Cardiac fibroblast (primary cell): ENCODE measurements around the gene ZIC2.

Experiments
- DNase-seq, 2 donors: peaks; one replicate each; pipeline versions ENCODE4 v3.0.0 to v3.0.0-alpha.2; 2010; ENCODE audit warnings: low read depth in 2 of 2
- H3K4me3 ChIP-seq, 2 donors: replicated peaks in 1 of 2; 1 replicate in 1 of 2; 2 replicates in 1 of 2; pipeline ENCODE4 v1.5.1; 2011; ENCODE audit warnings: low read depth in 2 of 2, low read length in 2 of 2, mild to moderate bottlenecking in 2 of 2, moderate library complexity in 1 of 2
- TF ChIP-seq, protein P1 (sequence below): IDR thresholded peaks from one replicate; pipeline ENCODE4 v1.5.1; 2011; ENCODE audit warnings: low read depth, mild to moderate bottlenecking, low read length, inconsistent platforms

Gene ZIC2

DNA sequence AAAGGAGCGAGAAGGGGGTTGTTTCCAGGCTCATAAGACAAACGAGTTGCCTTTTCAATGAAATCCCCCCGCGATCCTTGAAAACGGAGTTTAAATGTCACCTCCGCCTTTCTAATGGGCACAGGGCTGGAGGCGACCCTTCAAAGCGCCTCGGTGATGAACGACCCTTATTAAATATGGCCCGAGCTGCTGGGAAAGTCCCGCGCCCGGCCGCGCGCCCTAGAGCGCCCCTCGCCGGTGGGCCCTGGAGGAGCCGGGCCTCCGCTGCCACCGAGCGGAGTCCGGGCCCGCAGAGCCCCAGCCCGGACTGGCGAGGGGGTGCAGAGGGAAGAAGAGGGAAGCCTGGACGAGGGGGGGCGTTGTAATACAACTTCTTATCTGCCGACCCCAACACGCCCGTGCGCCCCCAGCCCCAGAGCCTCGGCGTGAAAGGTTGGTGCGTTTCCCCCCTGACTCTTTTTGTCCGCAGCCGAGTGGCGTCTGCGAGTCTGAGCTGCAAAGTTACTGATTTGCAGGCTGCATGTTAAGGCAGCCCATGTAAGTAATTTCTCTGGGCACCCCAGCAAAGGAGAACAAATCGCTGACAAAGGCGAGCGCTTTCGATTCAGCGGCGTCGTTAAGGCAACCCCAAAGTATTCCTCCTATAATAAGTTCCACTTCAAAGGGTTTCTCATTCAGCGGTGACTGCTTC, 21.9 kb upstream of the ZIC2 start:
- peak in 1 of 2 donors; percentile 5 for DNase-seq
- TF ChIP-seq, protein P1, sequence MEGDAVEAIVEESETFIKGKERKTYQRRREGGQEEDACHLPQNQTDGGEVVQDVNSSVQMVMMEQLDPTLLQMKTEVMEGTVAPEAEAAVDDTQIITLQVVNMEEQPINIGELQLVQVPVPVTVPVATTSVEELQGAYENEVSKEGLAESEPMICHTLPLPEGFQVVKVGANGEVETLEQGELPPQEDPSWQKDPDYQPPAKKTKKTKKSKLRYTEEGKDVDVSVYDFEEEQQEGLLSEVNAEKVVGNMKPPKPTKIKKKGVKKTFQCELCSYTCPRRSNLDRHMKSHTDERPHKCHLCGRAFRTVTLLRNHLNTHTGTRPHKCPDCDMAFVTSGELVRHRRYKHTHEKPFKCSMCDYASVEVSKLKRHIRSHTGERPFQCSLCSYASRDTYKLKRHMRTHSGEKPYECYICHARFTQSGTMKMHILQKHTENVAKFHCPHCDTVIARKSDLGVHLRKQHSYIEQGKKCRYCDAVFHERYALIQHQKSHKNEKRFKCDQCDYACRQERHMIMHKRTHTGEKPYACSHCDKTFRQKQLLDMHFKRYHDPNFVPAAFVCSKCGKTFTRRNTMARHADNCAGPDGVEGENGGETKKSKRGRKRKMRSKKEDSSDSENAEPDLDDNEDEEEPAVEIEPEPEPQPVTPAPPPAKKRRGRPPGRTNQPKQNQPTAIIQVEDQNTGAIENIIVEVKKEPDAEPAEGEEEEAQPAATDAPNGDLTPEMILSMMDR, result no peak
- peak overlapping the region in 1 of 2 donors; percentile 13 for H3K4me3 ChIP-seq

DNA sequence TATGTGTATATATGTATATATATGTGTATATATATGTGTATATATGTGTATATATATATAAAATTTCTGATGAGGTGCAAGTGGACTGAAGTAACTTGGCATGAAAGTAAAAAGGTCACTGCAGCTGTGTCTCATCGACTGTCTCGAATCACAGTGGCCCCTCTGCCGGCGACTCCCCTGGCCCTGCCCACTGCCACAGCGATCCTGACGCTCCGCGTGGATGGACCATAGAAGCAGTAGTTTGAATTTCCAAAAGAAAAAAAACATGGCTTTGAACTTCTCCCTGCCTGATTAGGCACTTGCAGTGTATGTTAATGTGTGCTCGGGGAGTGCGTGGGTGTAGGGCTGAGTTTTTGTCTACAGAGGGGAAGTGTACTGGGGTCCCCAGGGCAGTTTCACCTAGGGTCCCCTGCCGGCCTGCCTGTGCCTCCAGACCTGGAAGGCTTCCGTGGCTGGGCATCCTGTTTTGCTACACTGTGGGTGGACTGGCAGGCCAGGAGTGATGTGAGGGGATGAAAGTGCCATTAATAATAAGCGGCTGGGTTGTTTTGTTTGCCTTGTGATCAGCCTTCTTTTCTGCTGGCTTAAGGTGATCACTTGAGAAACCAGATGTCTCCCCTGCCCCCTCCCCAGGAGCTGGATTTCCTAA, 20.8 kb upstream of the ZIC2 start:
- H3K4me3 ChIP-seq, result no peak overlapping the region
- TF ChIP-seq, protein P1, result no peak
- DNase-seq, result no peak

DNA sequence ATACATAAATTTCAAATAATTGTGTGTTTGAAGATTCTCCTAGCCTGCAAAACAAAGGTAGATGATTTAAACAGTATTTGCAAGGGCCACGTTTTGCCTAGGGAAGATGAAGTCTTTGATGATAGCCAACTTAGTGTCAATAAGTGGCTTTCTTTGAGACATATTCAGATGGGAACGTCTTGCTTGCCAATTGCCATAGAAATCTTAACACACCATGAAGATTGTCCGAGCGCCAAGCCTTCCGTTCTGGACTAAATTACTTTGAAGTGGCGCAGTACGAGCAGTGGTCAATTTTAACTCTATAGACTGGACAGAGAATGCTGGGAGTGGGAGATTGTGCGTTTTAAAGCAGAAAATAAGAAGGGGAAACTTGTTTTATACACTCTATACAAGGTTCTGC, 19.9 kb upstream of the ZIC2 start:
- DNase-seq, result no peak
- TF ChIP-seq, protein P1, result no peak
- H3K4me3 ChIP-seq, result no peak overlapping the region

DNA sequence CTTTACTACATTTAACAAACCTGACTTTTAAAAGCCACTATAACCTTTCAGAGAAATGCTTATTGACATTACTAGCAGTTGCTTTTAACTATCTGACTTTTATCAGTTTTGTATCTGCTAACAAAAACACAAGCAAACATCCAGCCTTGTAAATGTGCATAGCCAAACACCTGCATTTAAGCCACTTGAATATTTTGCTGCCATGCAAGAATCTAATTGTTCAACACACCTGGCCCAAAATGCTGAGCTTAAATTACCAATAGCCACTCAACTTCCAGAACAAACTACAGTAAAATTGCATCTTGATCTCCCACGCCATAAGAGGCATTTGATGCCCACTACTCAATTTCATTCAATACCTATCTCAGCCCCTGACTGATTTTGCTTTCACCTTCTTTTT, 19.3 kb upstream of the ZIC2 start:
- H3K4me3 ChIP-seq, result no peak overlapping the region
- DNase-seq, result no peak
- TF ChIP-seq, protein P1, result no peak

DNA sequence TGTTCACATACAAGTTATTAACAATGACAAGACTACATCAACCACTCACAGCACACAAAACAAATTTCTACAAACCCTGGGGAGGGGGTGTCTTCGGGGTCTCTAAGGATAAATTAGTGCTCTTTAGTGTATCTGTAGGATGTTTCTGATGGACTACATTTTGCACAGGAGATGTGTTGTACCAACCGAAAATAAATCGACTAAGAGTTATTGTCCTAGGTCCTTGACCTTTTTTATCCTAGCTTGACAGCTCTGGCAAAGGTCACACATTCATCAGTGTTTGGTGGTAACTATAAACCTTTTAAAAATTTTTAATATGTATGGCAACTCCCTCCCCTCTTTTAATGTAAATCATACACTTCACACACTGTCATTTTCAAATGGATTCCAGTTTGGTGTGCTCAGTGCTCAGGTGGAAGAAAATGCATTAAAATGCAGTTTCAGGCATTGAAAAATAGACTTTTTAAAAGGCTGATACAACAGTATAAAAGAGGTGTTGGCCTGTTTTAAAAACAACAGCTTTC, 17.7 kb upstream of the ZIC2 start:
- no peak for DNase-seq
- no peak overlapping the region for H3K4me3 ChIP-seq
- TF ChIP-seq, protein P1, result no peak

DNA sequence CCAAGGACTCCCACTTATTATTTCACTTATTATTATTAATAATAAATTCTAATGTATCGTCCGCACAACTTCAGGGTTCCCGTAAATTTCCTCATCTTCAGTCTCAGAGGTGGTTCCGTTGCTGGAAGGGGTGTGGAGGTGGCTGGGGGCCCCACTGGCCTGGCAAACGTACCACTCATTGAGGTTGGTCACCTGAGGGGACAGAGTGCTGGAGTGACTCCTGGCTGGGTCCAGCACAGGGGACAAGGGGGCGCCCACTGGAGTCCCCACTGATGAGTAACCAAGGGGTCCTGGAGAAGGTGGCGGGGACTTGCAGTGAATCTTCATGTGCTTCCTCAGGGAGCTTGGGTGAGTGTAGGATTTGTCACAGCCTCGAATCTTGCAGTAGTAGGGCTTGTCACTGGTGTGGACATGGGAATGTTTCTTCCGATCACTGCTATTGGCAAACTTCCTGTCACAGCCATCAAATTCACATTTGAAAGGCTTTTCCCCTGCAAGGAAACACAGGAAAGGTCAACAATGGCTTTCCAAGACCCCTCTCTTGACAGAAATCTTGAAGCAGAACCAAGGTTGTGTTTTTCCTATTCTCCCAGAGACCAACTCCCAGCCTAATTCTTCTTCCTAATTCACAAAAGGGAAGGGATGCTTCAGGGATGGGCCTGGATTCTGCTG, 16.1 kb upstream of the ZIC2 start:
- DNase-seq, result no peak
- no peak overlapping the region for H3K4me3 ChIP-seq
- TF ChIP-seq, protein P1, result no peak
